KOPT-K1 (cell line): ENCODE data around the gene LRRIQ3.
"Not testable (repeated sequence)": the region's sequence is repeated elsewhere in the genome, so short reads cannot be mapped to it uniquely, and the experiment has no call there.

Source experiments
- H3K27ac ChIP-seq: fragments of 200-600 bp; sonication (generic); 2 replicates; pipeline ENCODE4 v1.5.1; 2016; ENCODE audit warnings: antibody characterized with exemption, mild to moderate bottlenecking, low read depth, low read length; ENCODE audit not compliant: poor library complexity, severe bottlenecking
- H3K36me3 ChIP-seq: fragments of 200-600 bp; sonication (generic); 2 replicates; pipeline ENCODE4 v1.5.1; 2017; ENCODE audit warnings: antibody characterized with exemption, mild to moderate bottlenecking, low read length, moderate library complexity; ENCODE audit not compliant: insufficient read depth
- H3K9me3 ChIP-seq: fragments of 200-600 bp; sonication (generic); 2 replicates; pipeline ENCODE4 v1.5.1; 2017; ENCODE audit warnings: antibody characterized with exemption, low read length, mild to moderate bottlenecking; ENCODE audit not compliant: insufficient read depth, poor library complexity, severe bottlenecking

LRRIQ3 gene

GRCh38 chr1:74180490-74180889 lies 17.5 kb downstream of the LRRIQ3 start:
- H3K27ac ChIP-seq, result no peak overlapping the region

DNA sequence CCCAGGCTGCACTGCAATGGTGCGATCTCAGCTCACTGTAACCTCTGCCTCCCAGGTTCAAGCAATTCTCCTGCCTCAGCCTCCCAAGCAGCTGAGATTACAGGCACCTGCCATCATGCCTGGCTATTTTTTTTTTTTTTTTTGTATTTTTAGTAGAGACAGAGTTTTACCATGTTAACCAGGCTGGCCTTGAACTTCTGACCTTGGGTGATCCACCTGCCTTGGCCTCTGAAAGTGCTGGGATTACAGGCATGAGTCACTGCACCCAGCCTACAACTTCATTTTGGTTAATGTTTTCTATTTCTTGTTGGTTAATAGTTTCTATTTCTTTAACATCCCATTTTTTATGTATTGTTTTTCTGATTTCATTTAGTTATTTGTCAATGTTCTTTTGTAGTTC lies 23.6 kb downstream of the LRRIQ3 start:
- not testable (repeated sequence) for H3K36me3 ChIP-seq, H3K27ac ChIP-seq, H3K9me3 ChIP-seq

More at GRCh38 chr1:74180490-74180889, 17.5 kb downstream of the LRRIQ3 start:
- Histone ChIP-seq H3K36me3 (no peaks in the 10 kb centered on the region), H3K9me3 (no peaks in the 10 kb centered on the region)

- Histone ChIP-seq H3K27ac (no peak overlapping the region), H3K9me3 (no peaks in the 10 kb centered on the region), H3K36me3 (no peaks in the 10 kb centered on the region)
These were observed 35.6 kb downstream of the LRRIQ3 start for GRCh38 chr1:74162333-74162732.

DNA sequence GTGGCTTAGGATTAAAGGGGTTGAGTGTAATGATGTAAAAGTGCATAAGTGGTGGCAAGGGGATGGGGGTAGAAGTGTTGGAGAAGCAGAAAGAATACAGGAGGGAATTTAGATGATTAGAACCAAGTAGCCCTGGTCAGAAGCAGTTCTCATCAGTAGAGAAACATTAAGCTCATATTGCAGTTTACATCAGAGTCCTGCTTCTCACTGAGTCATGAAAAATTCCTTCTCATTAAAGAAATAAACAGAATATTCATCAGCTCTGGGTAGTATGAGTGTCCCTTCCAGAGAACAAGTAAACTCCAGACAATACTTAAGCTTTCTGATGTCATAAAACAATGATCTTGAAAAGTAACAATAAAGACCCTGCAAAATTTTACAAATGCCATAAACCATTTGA lies 36.5 kb downstream of the LRRIQ3 start:
- Histone ChIP-seq H3K36me3 (no peaks in the 10 kb centered on the region), H3K9me3 (no peaks in the 10 kb centered on the region), H3K27ac (no peak overlapping the region)

DNA sequence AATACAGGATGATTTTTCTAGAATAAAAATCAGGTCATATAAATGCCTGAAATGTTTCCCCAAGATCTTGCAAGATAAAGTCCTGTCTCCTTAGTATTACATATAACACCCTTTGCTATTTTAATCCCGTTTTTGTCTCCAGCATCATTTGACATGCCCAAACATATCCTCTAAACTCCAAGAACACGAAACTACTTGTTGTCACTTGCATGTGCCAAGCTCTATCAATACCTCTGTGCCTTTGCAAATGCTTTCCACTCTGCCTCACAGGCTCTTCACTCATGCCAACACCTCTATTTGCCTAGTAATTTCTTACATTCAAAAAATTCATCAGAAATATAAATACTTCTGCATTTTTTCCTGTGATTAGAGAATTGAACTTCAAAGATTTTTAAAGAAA lies 37.9 kb downstream of the LRRIQ3 start:
- Histone ChIP-seq H3K9me3 (no peaks in the 10 kb centered on the region), H3K36me3 (no peaks in the 10 kb centered on the region), H3K27ac (no peak overlapping the region)

GRCh38 chr1:74145086-74145485 lies 52.9 kb downstream of the LRRIQ3 start:
- Histone ChIP-seq H3K36me3 (no peaks in the 10 kb centered on the region), H3K27ac (no peak overlapping the region), H3K9me3 (no peaks in the 10 kb centered on the region)

- not testable (repeated sequence) for H3K27ac ChIP-seq, H3K9me3 ChIP-seq
These were observed 80.6 kb downstream of the LRRIQ3 start for GRCh38 chr1:74117370-74117769.

DNA sequence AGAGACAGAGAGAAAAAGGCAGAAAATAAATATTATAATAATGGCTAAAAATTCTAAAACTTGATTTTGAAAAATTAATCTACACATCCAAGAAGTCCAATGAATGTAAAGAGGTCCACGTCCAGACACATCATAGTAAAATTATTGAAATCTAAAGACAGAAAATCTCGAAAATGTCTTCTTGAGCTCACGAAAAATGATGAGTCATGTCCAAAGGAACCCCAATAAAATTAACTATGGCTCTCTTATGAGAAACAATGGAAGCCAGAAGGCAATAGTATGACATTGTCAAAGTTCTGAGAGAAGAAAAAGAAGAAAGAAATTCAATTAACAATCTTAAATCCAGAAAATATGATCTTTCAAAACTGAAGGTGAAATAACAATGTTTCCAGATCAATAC lies 84.6 kb downstream of the LRRIQ3 start:
- no peak overlapping the region for H3K27ac ChIP-seq
- no peaks in the 10 kb centered on the region for H3K9me3 ChIP-seq
- no peaks in the 10 kb centered on the region for H3K36me3 ChIP-seq

More at GRCh38 chr1:74117370-74117769, 80.6 kb downstream of the LRRIQ3 start:
- H3K36me3 ChIP-seq, result not testable (repeated sequence)

- Histone ChIP-seq H3K9me3 (no peaks in the 10 kb centered on the region), H3K27ac (no peak overlapping the region), H3K36me3 (no peaks in the 10 kb centered on the region)
These were observed 90.6 kb downstream of the LRRIQ3 start for GRCh38 chr1:74107394-74107793.

DNA sequence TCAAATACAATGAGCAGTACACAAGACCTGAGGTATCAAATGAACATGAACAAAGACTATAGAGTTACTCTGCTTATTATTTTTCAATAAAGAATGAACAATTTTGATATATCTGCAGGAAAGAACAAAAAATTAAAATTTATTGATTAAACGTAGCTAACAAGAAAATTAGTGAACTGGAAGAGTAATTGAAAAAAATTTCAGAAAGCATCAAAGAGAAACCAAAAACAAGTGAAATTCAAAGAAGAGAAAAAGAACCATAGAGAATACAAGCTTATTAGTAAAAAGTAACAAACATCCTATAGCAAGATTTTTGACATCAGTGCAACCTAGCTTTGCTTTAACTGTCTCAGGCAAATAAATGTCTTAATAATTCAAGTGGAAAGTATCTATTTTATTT lies 106.6 kb downstream of the LRRIQ3 start:
- H3K27ac ChIP-seq, result no peak overlapping the region
- H3K9me3 ChIP-seq, result no peaks in the 10 kb centered on the region
- H3K36me3 ChIP-seq, result no peaks in the 10 kb centered on the region

GRCh38 chr1:74083128-74083527 lies 114.8 kb downstream of the LRRIQ3 start:
- no peak overlapping the region for H3K27ac ChIP-seq
- H3K9me3 ChIP-seq, result no peaks in the 10 kb centered on the region
- no peaks in the 10 kb centered on the region for H3K36me3 ChIP-seq

DNA sequence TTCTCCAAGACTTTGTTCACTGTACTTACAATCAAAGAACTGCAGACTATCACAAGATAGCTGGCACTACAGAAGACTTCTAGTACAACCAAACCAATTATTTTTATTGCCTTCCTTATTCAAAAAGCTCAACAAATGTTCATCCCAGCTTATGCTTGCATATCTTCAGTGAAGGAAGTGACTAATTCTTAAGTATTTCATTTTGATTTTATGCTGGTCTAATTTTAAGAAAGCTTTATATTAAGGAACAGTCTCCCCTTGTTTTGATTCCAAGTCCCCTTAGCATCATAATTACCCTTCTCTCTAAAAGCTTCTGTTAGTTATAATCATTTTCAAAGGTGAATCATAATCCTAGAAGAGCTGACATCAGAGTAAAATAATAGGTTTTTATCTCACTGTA lies 132.9 kb downstream of the LRRIQ3 start:
- no peak overlapping the region for H3K27ac ChIP-seq
- H3K9me3 ChIP-seq, result no peaks in the 10 kb centered on the region
- no peaks in the 10 kb centered on the region for H3K36me3 ChIP-seq

- no peak overlapping the region for H3K27ac ChIP-seq
- H3K9me3 ChIP-seq, result no peaks in the 10 kb centered on the region
- no peaks in the 10 kb centered on the region for H3K36me3 ChIP-seq
These were observed 140.3 kb downstream of the LRRIQ3 start for GRCh38 chr1:74057719-74058118.

DNA sequence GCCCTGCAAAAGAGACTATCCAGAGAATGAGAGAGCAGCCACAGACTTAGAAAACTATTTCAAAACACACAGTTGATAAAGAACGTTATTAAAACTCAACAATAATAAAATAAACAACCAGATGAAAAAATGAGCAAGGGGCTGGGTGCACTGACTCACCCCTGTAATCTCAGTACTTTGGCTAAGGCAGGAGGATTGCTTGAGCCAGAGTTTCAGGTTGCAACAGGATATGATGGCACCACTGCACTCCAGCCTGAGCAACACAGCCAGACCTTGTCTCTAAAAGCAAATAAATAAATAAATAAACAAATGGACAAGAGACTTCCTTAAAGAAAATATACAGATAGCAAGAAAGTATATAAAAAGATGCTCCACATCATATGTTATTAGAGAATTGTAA lies 144.6 kb downstream of the LRRIQ3 start:
- H3K36me3 ChIP-seq, result no peaks in the 10 kb centered on the region
- H3K9me3 ChIP-seq, result no peaks in the 10 kb centered on the region
- no peak overlapping the region for H3K27ac ChIP-seq

DNA sequence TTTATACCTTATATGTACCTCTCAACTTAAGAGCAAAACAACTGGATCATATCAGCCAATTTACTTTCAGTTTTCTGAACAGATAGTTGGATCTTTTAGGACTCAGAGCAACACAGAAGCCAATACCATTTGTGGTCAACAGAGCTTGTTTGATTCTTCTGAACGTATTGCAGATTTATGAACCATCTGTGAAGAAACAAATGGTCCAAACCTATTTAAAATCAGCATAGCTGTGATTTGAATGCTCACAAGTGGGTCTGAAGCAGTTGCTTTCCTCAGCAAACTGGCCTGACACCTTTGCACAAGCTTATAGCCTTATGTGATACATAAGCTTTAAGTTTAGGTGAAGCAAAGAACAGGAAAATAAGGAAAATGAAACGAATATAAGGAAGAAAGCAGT lies 147.6 kb downstream of the LRRIQ3 start:
- Histone ChIP-seq H3K36me3 (no peaks in the 10 kb centered on the region), H3K9me3 (no peaks in the 10 kb centered on the region), H3K27ac (no peak overlapping the region)

- Histone ChIP-seq H3K9me3 (no peaks in the 10 kb centered on the region), H3K27ac (no peak overlapping the region), H3K36me3 (no peaks in the 10 kb centered on the region)
These were observed 159.9 kb downstream of the LRRIQ3 start for GRCh38 chr1:74038042-74038441.

GRCh38 chr1:74012583-74012982 lies 185.4 kb downstream of the LRRIQ3 start:
- H3K36me3 ChIP-seq, result no peaks in the 10 kb centered on the region
- no peak overlapping the region for H3K27ac ChIP-seq
- H3K9me3 ChIP-seq, result no peaks in the 10 kb centered on the region
